Ovary (tissue), 9 donors: ENCODE data around the gene ZNF329. TPM values are rescaled to one million over a fixed set of nuclear protein-coding genes. Genes with fewer than 3 reads are reported as not detected.

ENCODE experiments used
- DNase-seq, 5 donors: peaks; one replicate each; pipeline ENCODE4 v3.0.0-alpha.2; 2019 to 2020
- H3K27ac ChIP-seq, 2 donors: fragments of 200-600 bp; one replicate each; pipeline versions ENCODE4 v1.5.1 to v1.8.0; 2019 to 2022
- H3K27me3 ChIP-seq: fragments of 200-600 bp; one replicate; pipeline ENCODE4 v1.8.0; 2022
- H3K36me3 ChIP-seq: fragments of 200-600 bp; sonication (generic); one replicate; pipeline ENCODE4 v1.5.1; 2019
- H3K4me1 ChIP-seq: one replicate; pipeline ENCODE4 v1.8.1; 2013; ENCODE audit warnings: mild to moderate bottlenecking, moderate library complexity; ENCODE audit not compliant: insufficient read depth
- H3K4me3 ChIP-seq: fragments of 200-600 bp; sonication (generic); one replicate; pipeline ENCODE4 v1.5.1; 2017
- H3K9me3 ChIP-seq, 2 donors: fragments of 200-600 bp in 1 of 2; sonication (generic) in 1 of 2; one replicate each; pipeline versions ENCODE4 v1.5.1 to v1.8.1; 2013 to 2019; ENCODE audit warnings: mild to moderate bottlenecking in 1 of 2, moderate library complexity in 1 of 2
- CTCF ChIP-seq, 3 donors: fragments of 450-650 bp in 2 of 3; fragments of 200-600 bp in 1 of 3; IDR thresholded peaks; one replicate each; pipeline versions ENCODE4 v1.5.1 to v1.8.0; 2016 to 2022; ENCODE audit warnings: antibody characterized with exemption in 3 of 3, mild to moderate bottlenecking in 1 of 3
- EP300 ChIP-seq: sonication (generic); formaldehyde crosslinking; IDR thresholded peaks from one replicate; pipeline ENCODE4 v1.6.1; 2017; ENCODE audit warnings: antibody characterized with exemption
- POLR2A ChIP-seq: fragments of 450-650 bp; IDR thresholded peaks from one replicate; pipeline ENCODE4 v1.6.1; 2017; ENCODE audit warnings: antibody characterized with exemption, mild to moderate bottlenecking, moderate library complexity
- WGBS, 3 donors: extraction: QIAGEN DNeasy Blood & Tissue Kit in 1 of 3; methylation state at CpG; one replicate each; pipeline versions ENCODE4 v1.1.5 to v1.1.7; 2013 to 2017; 5-methylcytosine and 5-hydroxymethylcytosine counted together
- intact Hi-C, 4 donors: fragments of 100-400 bp; cut with DNase I; formaldehyde crosslinking; loops; one replicate each; pipeline versions ENCODE4 v1.11.0 to v1.15.1; 2022 to 2023
- polyA plus RNA-seq, 2 donors: library from polyadenylated mRNA; stranded (reverse); fragments of 200-250 nt in 1 of 2; fragments of 350-450 nt in 1 of 2; fragmentation: Illumina TruSeq in 1 of 2; extraction: RNeasy Lipid Tissue Mini Kit (QIAGEN cat#74804) in 1 of 2; gene quantifications; one replicate each; pipeline ENCODE4 v1.2.3, GENCODE V29; 2013 to 2014
- total RNA-seq, 7 donors: library from RNA; depleted of rRNA in 2 of 7; stranded (reverse); fragments of >200 nt in 2 of 7; fragmentation: NEBNext Ultra II Directional in 3 of 7; extraction: Animal tissue kit (Norgen Biotek cat#: 25700) in 3 of 7; gene quantifications; one replicate each; pipeline versions ENCODE4 v1.1.0 to v1.2.4, GENCODE V29; 2016 to 2023
- donor health status: DM: no; HTN: no; CAD: no; lungs with moderate emphysema.
- donor health status: DM: no; HTN: no; CAD: no.
- donor health status: Bipolar disorder and iron deficiency.
- donor health status: DM: yes; HTN: yes; CAD: no.
- donor health status: DM: no; HTN: no; CAD: no.
- donor health status: DM: yes; HTN: yes; CAD: no.

ZNF329 gene
- total and polyA plus RNA-seq, 9 donors: 5.6 to 16.9 (median 13.5) TPM

GRCh38 chr19:58170860-58171259 is 20.3 kb upstream of the ZNF329 start:
- intact Hi-C loops: no loop called here
- Histone ChIP-seq H3K27ac (no peak overlapping the region), H3K27me3 (no peaks in the 10 kb centered on the region), H3K4me1 (no peaks in the 10 kb centered on the region), H3K36me3 (no peaks in the 10 kb centered on the region), H3K4me3 (no peak overlapping the region), H3K9me3 (peaks cover 0 to 45% of the 10 kb centered on the region in 2 donors)
- TF ChIP-seq EP300 (no peak), CTCF (IDR thresholded peaks at IDR 0.05) (no peak), POLR2A (no peak)
- 47 to 58% (median 55%) methylated on average over 1 of the region's 1 CpG for WGBS, 3 donors
- DNase-seq: no peak

- TF ChIP-seq EP300 (no peak), POLR2A (no peak), CTCF (IDR thresholded peaks at IDR 0.05) (no peak)
- no peak for DNase-seq
- Histone ChIP-seq H3K4me1 (no peaks in the 10 kb centered on the region), H3K4me3 (no peak overlapping the region), H3K27ac (no peak overlapping the region), H3K9me3 (peaks cover 0 to 43% of the 10 kb centered on the region in 2 donors), H3K36me3 (no peaks in the 10 kb centered on the region), H3K27me3 (no peaks in the 10 kb centered on the region)
- WGBS, 3 donors: 59 to 71% (median 61%) methylated on average over 4 of the region's 4 CpGs
- intact Hi-C loops: no loop called here
Measured at GRCh38 chr19:58166708-58167280, 16.2 kb upstream of the ZNF329 start.

GRCh38 chr19:58166268-58166667 is 15.7 kb upstream of the ZNF329 start:
- Histone ChIP-seq H3K36me3 (no peaks in the 10 kb centered on the region), H3K27ac (no peak overlapping the region), H3K27me3 (no peaks in the 10 kb centered on the region), H3K4me1 (no peaks in the 10 kb centered on the region), H3K4me3 (no peak overlapping the region), H3K9me3 (peaks cover 0 to 43% of the 10 kb centered on the region in 2 donors)
- no peak for TF ChIP-seq CTCF (IDR thresholded peaks at IDR 0.05)
- no peak for TF ChIP-seq POLR2A
- TF ChIP-seq EP300: no peak
- WGBS, 3 donors: 79 to 95% (median 86%) methylated on average over 1 of the region's 1 CpG
- intact Hi-C loops: no loop called here
- no peak for DNase-seq

GRCh38 chr19:58157045-58157728 is 6.6 kb upstream of the ZNF329 start:
- H3K27me3 ChIP-seq: no peaks in the 10 kb centered on the region
- H3K36me3 ChIP-seq: no peaks in the 10 kb centered on the region
- no peak overlapping the region for H3K4me3 ChIP-seq
- peaks cover 6% of the 10 kb centered on the region for H3K4me1 ChIP-seq
- intact Hi-C loops: loop anchor here (10.0 kb wide), 4 partner anchors 132 to 1052 kb away; partner anchors contain the start of genes ZNF606 (in 1 of the 4) and ZNF776 (in 1 of the 4)
- TF ChIP-seq CTCF (IDR thresholded peaks at IDR 0.05): no peak
- no peak for TF ChIP-seq EP300
- TF ChIP-seq POLR2A: no peak
- 88 to 93% (median 89%) methylated on average over 53 of the region's 53 CpGs for WGBS, 3 donors
- no peak for DNase-seq
- no peak overlapping the region for H3K27ac ChIP-seq
- H3K9me3 ChIP-seq: peaks cover 0 to 5% of the 10 kb centered on the region in 2 donors
